Stimulated activated CD4-positive, alpha-beta T cell treated with anti-CD3 and anti-CD28 coated beads, Interleukin-1b, Interleukin-23, amount 100 ng/mL, for 1 hour (primary cell): ENCODE measurements around the gene P2RY11.

Experiments
- DNase-seq, 2 donors: peaks; one replicate each; pipeline ENCODE4 v3.0.0-alpha.2; 2020; ENCODE audit warnings: low read depth in 2 of 2

Gene P2RY11

DNA sequence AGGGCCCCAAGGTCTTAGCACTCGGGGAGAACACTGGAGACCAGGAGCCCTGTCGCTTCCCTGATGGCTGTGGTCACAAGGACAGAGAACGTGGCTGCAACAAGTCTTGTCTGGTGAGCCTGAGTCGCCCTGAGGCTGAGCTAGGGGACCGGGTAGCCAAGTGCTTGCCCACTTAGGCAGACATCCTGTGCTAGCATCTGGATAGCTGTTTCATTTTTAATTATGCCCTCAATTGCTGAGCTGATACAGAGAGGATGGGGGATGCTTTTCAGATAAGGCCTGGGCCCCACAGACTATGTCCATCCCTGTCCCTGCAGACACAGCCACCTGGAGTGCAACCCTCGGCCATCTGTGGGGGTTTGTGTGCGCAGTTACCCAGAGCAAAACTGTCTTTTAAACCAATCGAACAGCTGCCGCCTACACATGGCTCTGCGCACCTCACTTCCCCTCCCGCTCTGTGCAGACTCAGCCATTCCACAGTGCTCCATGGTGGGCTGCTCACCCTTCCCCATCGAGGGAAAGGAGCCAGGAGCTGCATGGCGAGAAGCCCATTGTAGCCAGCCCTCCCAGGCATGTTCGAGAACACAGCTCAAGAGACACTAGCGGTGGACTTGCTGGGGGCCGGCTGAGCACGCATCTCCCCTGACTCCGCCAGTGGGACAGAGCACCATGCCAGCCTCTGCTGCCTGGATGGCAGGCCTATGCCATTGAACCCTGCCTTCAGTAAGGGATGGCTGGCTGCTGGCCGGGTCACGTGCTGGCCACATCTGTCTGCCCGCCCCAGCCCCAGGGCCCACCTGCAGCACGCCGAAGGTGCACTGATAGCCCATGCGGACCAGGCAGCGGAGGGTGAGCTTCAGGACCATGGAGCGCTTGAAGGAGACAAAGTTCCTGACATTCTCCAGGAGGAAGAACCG is 27.6 kb downstream of the P2RY11 start:
- no peak for DNase-seq

DNA sequence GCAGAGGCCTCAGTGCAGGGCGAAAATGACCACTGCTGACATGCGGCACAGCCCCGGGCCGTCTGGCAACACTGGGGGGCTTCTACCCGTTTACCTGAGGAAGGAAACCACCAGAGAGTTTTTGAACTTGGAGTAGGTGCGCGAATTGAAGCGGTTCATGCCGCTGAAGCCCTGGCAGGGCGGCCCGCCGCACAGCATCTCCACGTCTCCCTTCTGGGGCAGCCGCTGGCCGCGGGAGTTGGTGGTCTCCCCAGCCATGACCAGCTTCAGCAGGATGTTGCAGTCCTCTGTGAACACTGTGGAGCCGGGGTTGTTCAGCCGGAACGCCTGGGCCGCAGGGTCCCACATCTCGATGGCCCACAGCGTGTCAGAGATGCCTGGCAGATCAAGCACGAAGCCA is 28.5 kb downstream of the P2RY11 start:
- no peak for DNase-seq

DNA sequence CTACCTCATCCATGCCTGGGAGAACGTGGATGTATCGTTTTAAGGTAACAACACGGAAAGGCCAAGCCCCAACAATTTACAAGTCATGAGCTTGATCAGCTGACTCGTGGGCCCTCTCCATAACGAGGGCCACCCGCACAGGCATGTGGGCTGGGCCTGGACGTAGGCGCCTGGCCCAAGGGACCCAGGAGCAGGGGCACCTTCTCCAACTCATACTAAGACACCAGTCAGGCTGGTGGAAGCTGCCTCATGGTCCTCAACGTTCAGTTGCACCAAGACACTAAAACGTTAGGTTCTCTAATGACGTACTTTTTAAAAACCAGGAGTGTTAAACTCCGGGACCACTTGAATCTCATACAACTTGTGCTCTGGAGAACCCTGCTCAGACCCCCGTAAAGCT is 30.0 kb downstream of the P2RY11 start:
- no peak for DNase-seq

DNA sequence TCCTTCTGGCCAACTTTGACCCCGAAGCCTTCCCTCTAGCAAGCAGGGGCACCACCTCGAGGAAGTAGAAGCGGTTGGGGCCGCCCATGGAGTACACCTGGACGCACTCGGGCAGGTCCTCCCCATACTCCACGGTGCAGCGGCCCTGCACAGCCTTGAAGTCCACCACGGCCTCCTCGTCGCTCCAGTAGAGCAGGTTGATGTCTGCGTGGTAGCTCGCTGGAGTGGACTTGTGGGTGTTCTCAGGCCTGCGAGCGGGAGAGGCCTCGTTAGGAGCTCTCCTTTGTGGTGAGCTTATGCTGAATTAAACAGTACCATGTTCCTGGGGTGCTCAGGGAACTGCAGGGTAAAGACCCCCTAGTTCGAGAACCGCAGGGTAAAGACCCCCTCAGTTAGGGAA is 30.5 kb downstream of the P2RY11 start:
- DNase-seq: no peak

DNA sequence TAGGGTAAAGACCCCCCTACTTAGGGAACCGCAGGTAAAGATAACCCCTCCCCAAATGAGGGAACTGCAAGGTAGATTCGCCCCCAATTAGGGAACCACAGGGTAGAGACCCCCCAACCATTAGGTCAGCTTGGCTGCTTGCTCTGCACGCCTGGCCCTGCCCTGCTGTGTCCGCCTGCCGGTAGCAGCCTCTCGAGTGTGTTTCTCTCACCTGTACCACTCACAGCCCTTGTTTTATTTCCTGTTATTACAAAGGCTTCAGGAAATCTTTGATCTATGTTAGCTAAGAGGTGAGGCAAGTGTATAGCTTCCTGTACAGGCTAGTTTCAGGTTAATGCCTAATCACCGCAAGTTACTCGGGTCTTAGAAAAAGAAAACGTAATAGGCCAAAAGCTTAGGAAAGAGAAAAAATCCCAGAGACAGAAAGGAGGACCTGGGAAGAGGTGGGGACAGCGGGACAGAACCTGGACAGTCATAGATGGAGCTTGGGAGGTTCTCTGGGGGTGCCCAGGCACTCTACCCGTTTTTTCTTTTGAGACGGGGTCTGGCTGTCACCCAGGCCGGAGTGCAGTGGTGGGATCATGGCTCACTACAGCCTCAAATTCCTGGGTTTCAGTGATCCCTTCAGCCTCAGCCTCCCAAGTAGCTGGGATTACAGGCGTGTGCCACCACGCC is 31.3 kb downstream of the P2RY11 start:
- DNase-seq: no peak

DNA sequence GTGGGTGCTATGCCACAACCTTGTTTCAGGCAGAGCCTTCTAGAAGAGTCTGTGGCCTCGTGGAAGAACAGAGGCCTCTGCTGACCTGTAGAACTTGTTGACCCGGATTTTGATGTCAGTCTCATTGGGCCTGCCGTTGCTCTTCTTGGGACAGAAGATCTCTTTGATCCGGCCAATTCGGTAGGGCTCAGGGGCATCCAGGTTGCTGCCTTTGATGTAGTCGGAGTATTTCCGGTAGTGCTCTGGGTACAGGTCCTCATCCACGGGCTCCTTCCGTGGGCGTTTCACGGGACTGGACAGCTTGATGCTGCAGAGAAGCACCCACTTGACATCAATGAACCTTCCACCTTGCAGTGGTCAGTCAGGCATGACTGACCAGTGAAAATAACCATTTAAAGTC is 32.2 kb downstream of the P2RY11 start:
- DNase-seq: no peak

DNA sequence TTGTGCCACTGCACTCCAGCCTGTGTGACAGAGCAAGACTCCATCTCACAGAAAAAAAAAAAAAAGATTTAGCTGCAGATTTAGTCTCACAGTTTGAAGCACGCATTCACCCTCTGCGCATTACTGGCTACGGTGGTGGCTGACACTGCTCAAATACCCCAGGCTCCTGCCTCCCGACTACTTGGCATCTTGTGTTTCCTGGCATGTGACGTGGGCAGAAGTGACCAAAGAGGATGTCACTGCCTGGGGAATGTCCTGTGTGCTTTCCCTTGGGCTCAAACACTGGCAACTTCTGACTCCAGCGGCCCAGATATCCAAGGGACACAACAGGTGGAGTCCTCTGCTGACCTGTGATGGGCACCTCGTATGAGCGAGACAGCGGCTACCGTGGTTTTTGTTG is 32.9 kb downstream of the P2RY11 start:
- DNase-seq: no peak

DNA sequence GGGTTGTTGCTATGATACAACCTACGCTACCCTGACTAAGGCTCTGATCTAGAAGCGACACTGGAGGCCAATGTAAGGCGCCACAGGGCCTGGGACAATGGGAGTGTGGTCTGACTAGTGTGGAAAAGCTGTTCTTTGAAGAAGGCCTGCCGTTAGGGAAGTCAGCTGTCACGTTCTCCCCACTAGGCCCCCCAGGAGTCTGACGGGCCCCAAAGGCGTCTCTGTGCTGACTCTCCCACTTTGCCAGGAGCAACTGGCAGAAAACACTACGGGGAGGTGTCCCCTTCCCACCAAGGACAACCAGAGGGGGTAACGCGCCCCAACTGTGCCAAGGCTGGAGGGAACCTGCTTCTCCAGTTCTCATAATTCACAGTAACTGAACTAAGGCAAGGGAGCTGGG is 33.5 kb downstream of the P2RY11 start:
- no peak for DNase-seq

DNA sequence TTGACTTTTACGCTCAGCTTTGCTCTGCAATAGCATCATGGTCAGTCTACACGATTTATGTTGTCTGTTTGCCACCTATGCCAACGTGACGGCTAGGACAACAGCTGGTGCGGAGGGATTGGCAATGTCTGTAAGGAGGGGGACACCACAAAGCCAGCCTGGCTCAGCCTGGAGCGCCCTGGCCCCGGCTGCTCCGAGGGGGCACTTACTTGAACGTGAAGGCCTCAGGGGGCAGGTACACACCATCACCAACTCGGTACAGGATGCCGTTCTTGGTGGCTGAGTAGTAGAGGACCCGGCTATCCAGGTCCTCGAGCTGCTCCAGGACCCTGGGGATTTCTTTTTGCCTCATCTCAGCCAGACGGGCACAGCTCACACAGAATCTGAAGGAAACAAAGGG is 34.6 kb downstream of the P2RY11 start:
- DNase-seq: no peak

DNA sequence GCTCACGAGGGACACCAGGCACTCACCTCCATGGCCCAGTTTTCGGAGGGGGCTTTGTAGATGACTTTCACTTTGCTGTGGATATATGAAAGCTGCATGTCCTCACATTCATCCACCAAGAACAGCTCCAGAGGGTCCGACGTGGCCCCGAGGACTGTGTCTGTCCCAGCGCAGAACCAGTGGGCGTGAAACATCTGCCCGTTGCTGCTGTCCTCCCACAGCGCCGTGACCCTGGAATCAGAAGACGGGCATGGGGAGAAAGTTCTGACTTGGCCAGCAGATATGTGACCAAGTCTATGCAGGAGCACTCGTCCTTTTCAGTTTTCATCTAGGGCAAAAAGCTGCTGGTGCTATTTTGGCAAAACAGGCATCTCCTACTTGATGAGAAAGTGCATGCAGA is 37.9 kb downstream of the P2RY11 start:
- no peak for DNase-seq

DNA sequence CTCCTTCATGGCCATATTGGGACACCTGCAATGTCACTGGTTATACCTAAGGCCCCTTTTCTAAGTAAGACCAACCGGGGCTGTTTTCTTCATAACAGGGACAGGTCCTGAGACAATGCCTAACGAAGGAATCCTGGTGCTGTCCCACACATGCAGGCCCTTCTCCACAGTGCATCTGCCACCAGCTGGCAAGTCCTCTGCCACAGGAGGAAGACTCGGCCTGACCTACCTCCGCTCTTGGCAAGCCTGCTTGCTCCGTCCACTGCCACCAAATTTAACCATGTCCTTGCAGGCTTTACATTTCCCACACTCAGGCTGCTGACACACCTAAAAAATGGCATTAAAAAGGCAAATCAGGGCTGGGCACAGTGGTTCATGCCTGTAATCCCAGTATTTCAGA is 40.0 kb downstream of the P2RY11 start:
- DNase-seq: no peak

DNA sequence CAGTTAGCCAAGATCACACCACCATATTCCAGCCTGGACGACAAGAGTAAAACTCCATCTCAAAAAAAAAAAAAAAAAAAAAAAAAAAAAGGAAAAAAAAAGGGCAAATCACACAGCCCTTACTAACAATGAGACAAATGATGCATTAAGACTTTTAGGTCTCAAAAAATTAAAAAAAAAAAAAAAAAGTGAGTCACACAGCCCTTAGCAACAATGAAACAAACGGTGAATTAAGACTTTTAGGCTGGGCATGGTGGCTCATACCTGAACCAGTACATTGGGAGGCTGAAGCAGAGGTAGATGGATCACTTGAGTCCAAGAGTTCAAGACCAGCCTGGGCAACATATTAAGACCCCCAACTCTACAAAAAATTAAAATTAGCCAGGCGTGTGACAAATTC is 40.6 kb downstream of the P2RY11 start:
- DNase-seq: no peak

DNA sequence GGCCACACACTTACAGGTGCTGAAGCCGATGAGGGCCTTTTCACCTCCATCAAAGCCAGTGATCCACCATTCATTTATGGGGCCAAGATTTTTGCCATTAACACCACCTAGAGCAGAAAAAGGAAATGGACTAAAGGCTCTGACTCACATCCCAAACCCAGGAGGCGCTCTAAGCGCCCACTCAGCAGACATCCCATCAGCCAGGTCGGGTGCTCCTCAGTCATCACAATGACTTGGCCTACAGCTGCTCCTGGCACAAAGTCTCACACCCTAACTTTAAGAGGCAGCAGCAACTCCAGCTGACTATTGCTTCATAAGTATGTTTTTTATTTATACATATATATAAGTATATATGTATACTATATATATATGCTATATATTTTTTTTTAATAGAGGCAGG is 44.3 kb downstream of the P2RY11 start:
- DNase-seq: no peak

DNA sequence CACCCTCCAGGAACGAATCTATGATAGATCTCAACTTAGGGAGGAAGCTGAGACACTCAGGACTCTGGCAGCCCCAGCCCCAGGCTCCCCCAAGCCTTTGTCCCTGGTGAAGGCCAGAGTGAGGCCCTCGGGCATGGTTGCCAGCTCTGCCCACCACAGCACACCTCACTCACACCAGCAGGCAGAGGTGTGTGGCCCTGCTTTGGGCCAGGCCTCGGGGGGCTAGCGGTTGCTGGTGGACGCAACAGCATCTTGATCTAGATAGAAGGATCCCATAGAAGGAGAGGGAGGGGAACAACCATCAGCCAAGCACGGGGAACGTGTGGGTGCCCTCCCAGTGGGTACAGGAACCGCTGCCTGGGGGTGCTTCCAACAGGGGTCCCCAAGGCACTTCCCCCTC is 46.6 kb downstream of the P2RY11 start:
- no peak for DNase-seq

DNA sequence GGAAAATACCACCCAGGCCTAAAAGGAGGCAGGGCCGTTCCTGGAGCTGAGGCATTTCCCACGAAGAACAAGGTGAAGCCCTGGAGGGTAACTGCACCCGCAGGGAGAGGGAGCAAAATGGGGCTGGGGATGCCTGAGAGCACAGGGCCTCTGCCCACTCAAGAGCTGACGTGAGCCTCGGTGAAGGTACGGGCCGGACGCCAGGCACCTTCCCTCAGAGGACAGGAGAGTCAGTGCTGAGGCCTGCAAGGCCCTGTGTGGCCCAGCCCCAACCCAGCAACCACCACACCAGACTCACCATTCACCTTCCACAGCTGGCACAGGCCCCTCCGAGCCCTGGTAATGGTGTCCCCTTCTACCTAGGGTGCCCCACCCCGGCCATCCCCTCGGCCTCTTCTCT is 47.0 kb downstream of the P2RY11 start:
- DNase-seq: no peak

DNA sequence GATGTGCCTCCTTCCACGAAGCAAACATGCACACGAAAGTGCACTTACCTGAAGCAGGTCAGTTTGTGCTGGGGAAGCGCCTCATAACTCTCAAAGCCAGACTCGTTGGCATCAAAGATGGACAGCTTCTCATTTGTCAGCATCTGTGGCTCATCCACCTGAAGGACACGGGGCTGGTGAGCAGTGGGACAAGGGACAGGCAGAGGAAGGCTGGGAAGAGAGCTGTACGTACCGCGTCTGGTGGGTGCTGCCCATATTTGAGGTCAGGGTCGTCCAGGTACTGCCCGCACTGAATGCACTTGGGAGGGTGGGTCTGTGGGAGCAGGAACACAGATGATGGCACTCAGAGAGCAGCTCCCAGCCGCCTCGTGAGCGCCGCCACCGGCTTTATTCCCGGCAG is 48.1 kb downstream of the P2RY11 start:
- DNase-seq: no peak

DNA sequence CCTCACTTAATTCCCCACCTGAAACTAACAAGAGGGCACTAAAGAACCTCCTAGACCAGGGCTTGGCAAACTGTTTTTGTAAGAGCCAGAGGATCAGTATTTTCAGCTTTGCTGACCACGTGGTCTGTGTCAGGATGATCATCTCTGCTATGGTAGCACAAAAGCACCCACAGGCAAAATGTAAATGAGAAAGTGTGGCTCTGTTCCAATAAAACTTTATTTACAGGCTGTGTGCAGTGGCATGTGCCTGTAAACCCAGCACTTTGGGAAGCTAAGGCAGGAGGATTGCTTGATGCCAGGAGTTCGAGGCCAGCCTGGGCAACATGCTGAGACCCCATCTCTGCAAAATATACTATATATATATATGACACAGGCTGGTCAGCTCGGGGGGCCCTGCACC is 52.0 kb downstream of the P2RY11 start:
- DNase-seq: no peak
